Measurements from ENCODE around the gene BCOR.

BCOR gene

DNA sequence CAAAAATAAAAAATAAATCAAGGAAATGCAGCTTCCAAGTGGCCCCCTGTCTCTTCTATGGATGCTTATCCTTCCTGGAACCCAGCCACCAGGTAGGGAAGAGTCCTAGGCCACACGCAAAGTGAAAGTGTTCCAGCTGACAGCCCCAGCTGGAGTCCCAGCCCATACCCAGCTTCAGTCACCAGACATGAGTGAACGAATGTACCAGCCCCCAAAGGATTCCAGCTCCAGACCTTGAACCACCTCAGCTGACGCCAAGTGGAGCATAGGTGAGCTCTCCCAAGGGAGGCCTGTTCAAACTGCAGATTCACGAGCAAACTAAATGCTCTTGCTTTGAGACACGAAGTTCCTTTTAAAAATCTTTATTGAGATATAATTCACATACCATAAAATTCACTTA is 62.0 kb downstream of the BCOR start:
- DNase-seq: no peak

DNA sequence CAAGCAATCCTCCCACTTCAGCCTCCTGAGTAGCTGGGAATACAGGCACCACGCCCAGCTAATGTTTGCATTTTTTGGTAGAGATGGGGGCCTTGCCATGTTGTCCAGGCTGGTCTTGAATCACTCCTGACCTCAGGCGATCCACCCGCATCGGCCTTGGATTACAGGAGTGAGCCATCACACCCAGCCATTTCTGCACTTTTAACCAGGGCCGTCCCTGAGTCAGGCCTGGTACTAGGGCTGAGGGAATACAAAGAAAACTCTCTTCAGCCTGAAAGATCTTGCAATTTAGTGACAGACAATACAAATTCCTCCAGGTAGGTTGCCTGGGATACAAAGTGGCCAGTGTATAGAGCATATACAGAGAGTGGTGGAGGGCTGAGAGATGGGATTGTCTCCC is 65.8 kb downstream of the BCOR start:
- DNase-seq: no peak

DNA sequence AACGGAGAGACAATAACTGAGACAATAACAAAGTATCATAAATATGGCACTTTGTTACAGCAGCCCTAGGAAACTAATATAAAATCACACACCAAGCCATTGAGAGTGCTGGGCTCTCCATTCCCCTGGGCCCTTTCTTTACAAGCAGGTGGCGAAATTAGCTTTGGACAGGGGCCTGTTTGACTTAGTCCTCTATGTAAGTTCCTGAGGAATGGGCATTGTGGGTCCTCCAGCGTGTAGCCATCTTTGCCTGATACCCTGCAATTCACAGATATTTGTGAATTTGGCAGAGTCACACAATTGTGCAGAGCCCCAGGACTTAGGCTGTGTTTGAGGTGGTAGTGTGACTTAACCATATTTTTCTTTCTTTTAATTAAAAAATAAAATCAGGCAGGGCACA is 67.6 kb downstream of the BCOR start:
- DNase-seq: no peak

DNA sequence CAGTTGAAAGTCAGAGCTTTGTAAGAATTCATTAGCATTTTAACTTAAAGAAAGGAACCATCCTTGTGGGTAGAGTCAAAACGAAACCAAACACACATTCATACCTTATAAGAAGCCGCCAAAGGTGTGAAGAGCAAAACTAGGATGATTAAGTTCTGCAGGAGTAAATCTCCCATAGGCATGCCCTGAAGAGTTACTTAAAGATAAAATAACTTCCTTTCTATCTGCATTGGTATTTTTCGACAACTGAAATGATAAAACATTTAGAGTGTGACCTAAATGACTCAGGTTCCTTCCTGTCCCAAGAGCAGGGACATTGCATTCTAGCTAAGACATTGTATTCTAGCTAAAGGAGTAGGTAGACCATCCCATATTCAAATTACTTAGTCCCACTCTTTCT is 75.3 kb downstream of the BCOR start:
- no peak for DNase-seq

DNA sequence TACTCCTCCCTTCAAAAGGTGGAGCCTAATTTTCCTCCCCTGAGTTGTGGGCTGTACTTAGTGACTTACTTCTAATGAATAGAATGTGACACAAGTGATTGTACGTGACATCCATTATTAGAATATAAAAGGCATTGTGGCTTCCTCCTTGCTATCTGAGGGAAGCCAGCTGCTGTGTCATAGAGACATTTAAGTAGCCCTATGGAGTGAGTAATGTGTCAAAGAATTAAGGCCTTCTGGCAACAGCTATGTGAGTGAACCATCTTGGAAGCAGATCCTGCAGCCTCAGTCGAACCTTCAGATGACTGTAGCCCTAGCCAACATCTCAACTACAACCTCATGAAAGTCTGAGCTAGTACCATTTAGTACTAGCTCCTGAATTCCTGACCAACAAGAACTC is 76.1 kb downstream of the BCOR start:
- no peak for DNase-seq

DNA sequence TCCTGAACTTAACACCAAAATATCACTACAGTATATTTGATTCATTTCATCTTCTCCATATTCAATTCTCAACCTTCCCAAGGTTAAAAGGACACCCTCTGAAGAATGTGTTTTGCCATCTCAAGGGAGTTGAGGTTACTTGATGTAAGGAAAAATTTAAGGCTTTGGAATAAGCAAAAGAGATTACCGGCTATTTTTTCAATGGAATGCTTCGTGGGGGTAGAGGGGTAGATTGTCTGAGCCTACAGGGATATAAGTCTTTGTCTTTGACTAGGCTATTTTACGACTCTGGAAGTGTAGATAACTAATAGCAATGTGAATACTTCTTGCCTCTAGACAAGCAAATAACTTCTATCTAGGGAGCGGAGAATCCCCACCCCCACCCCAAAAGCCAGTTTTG is 78.2 kb downstream of the BCOR start:
- no peak for DNase-seq

DNA sequence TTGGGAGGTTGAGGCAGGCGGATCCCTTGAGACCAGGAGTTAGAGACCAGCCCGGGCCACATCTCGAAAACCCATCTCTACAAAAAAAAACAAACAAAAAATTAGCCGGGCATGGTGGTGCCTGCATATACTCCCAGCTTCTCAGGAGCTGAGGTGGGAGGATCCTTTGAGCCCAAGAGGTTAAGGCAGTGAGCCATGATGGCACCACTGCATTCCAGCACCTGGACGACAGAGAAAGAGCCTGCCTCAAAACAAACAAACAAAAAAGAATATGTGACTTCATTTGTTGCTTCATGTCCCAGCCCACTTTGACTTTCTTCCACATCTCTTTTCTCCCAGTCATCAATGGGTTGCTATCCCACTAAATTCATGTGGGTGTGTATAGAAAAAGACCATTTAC is 79.7 kb downstream of the BCOR start:
- no peak for DNase-seq

DNA sequence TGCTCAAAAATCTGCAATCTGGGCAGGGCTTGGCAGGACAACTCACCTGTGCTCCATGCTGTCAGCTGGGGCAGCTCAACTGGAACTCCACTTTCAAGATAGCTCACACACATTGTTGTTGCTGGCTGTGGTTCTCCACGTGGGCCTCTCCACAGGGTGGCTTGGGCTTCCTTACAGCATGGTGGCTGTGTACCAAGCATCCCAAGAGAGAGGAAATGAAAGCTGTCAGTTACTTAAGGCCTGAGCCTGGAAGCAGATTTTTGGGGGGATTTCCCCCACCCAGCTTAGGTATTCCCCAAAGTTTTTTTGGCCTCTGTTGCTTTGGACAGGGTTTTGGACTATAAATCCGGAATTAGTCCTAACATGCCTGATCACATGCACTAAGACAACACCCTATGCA is 81.0 kb downstream of the BCOR start:
- DNase-seq: no peak

DNA sequence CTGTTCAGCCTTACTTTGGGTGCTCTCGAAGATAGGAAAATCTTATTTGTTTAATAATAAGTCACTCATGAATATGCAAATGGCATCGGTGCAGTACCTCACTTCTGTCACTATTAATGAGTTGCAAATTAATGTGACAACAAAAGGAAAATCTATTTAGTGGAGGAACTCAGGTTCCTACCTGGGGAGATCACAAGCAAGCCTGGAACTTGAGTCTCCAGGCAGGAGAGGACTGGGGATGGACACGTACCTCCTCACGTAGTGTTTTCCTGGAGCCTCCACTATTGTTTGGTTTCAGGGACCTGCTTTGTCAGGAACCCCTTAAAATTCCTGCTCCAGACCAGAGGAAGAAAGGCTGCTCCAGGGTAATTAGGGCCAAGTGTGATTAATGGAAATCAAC is 82.1 kb downstream of the BCOR start:
- no peak for DNase-seq

DNA sequence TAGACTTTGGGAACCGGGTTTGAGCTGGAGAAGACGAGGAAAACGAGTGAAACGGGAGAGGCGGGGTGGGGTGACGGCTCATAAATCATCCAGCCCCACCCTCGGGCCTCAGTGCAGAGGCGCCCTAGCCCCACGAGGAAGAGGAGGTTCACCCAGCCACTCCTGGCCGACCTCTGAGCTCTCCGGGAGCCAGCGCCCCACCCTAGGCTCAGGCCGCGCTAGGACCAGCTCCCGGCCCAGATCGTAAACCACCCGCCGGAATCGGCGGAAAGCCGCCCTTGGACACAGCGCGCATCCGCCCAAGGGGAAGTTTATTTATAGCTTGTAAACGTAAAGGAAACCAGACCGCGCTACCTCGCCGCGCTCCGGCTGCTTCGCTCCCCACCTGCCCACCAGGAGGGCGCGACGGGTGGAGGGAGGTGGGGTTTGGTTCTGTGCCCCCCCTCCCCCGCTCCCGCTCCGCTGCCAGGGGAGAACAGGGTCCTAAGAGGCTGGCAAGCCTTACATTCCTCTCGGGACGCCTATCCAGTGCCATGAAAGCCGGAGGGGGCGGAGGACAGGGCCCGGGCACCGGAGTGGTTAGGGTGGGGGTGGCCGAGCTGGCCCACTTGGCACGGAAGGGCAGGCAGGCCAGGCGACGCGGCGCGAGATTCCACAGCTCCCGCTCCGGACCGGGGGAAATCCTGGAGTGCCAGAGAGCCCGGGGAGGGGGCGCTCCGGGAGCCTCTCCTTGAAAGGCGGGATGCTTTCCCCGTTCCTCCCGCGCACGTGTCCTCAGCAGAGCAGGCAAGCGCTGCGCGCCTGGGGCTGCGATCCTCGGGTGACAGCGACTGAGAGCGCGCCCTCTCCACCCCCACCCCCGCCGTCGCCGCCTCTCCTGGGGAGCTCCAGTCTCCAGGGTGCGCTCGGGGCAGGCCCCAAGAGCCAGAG is 84.2 kb downstream of the BCOR start:
- peak in 35 of 51 donors; percentile 4 to 84 (median 44) for DNase-seq

DNA sequence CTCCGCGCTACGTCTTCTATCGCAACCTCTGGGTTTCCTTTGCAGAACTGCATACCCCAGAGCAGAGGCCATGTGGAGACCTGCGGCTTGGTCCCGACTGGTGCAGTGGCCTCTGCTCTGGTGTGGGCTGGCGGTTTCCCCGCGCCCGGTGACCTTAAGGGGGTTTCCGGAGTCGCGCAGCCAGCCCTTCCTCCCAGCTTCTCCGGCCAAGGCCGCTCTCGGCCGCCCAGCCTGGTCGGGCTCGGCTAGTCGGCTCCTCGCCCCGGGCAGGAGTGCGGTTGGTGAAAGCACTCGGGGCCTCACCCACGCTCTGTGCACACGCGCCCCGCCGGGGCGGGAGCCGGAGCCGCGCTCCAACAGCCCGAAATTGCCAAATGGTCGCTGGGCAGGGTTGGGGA is 84.9 kb downstream of the BCOR start:
- DNase-seq: peak in 3 of 51 donors; percentile 5 to 21 (median 16)

DNA sequence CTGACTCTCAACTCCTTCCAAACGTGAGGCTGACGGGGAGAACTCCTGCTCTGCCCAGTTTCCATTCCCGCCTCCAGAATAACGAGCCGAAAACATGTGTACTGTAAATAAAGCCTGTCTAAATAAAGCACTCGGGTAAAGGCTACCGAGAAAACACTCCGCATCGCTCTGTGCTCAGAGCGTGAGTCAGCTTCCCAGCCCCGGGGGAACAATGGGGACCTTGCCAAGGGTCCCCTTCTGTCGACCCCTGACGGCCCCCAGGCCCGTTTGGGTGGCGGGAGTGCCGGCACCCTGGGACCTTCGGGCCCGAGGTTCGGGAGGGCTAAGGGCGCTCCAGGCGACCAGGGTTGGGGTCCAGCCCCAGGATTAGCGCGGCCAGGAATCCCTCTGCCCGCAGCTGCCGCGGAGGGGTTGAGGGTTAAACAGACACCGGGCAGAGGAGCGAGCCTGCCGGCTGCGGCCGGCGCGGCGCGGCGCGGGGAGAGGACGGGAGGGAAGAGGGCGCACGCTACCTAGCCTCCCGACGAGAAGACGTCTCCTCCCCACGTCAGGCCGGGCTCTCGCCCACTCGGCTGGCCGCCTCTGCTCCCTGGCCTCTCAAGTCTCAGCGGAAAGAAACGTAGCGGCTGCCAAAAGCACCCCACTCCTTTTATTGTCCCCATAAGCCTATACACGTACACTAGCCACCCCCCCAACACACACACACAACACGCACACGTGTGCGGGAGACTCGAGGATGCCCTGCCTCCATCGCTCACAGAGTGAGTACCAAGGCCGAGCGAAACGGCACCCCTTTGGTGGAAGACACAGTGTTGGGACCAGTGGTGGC is 85.5 kb downstream of the BCOR start:
- DNase-seq: peak in 2 of 51 donors; percentile 1 to 12

DNA sequence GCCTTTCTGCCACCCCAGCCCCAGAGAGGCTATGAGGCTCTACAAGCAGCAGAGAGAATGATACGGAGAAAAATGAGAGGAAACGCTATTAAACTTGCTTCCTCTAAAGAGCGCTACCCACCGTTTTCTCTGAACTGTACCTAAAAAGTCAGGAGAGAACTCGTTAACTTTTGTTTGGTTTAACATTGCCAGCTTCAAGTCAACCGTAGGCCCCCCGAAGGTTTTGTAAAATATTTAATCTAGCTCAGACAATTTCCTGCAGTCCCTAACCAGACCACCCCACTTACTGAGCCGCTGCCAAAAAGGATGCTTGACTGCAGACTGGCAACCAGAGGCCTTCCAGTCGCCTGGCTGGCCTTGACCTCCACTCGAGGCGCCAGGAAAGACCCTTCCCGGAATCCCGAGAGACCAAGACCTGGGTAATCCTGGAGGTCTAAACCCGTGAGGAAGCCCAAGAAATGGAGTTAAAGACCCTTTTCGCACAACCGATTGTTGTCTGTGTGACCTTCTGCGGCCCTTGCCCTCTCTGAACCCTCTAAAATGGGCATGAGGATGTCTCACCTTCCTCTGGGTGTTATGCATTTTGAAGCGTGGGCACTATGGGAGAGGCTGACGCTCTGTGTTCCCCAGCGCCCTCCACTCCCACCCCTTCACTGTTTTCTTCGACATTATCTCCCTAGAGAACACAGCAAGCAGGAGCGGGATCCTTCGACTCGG is 86.3 kb downstream of the BCOR start:
- no peak for DNase-seq

DNA sequence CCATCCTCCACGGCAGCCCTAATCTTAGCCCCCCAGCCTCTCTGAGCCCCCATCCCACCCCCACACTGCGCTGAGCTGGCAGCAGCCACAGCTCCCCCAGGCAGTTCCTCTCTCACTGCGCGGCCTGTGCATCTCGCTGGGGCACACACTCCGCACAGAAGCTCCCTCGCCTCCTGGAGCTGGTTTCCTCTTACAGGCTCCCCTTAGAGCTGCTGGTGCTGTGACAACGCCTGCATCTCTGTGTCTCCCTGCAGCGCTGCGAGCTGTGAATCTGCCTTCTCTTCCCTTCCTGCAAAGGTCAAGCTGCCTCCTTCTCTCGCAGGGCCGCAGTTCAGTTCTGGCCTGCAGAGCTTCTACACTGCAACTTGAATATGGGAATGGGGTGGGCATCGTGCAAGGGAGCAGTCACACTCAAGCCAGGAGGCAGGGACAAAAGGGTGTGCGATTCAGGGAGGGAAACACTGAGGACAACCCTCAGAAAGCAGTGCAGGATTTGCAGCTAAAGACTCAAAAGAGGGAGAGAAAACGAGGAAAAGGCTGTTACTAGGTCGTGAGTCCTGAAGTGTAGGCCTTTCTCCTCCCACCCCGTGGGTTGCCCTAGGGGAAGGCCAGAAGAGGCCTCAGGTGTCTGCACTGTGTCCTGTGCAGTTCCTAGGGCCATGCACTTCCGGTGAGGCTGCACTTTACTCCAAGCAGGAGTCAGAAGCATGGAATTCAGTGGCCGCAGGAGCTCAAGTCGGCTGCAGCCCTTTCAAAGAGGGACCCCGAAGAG is 87.0 kb downstream of the BCOR start:
- DNase-seq: peak in 2 of 51 donors; percentile 1 to 4

DNA sequence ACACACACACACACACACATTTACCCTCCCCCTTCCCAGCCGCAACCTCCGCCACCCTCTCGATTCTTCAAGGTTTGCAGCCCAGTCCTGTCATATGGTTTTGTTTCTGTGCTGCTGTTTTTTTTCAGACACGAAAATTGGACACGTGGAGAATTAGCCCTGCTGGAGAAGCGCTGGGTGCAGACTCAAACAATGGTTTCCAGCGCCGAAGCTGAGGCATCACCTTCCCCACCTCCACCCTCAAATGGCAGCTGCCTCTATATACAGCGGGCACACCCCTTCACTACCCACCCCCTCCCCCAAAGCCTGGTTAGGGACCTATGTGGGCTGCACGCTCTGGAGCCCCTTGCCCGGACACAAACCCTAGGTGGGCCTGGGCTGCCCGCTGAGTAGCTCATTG is 87.9 kb downstream of the BCOR start:
- DNase-seq: no peak

DNA sequence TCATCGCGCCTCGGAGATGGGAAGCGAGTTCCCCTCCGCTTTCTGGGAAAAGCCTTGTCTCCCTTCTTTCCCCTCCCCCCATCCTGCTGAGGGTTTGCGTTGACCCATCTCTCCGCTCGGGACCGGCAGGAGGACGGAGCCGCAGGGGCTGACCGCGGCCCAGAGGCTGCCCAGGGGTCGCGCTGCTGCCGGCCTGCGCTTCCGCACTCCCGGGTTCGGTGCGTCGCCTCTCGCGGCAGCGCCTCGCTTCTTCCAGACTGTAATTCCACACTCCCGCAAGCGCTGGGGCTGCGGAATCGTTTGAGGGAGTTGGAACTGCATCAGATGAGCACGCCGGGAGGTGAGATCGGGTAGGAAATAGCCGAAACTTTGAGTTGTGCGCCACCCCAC is 88.3 kb downstream of the BCOR start:
- DNase-seq: peak in 1 of 51 donors; percentile 1

DNA sequence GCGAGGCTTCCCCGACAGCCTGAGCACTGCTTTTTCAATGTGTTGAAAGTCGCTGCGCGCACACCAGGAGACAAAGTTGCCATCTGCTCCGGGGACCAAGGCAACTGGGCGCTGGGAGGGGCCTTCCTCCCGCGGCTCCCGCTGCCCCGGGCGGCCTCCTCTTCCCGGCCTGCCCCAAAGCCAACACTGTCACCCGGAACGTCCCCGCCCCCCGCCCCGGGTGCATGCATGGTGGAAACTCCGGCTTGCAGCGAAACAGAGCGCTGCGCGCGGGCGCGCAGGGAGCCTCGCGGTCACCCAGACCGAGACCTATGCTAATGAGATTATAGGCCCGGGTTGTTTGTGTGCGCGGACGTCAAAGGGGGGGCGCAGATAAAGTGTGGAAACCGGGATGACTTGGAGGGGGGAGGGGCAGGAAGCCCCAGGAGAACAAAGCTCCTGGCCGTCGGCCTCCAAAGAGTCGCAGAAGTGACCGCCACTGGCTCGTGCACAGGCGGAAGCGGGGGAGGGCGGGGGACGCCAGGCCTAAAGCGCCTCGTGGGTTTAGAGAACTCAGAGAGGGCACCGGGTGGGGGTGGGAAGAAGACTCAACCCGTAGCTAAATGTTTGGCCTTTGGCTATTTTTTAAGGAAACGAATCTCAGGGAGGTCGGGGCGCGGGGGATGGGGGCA is 88.8 kb downstream of the BCOR start:
- DNase-seq: peak in 20 of 51 donors; percentile 0 to 30 (median 9)

DNA sequence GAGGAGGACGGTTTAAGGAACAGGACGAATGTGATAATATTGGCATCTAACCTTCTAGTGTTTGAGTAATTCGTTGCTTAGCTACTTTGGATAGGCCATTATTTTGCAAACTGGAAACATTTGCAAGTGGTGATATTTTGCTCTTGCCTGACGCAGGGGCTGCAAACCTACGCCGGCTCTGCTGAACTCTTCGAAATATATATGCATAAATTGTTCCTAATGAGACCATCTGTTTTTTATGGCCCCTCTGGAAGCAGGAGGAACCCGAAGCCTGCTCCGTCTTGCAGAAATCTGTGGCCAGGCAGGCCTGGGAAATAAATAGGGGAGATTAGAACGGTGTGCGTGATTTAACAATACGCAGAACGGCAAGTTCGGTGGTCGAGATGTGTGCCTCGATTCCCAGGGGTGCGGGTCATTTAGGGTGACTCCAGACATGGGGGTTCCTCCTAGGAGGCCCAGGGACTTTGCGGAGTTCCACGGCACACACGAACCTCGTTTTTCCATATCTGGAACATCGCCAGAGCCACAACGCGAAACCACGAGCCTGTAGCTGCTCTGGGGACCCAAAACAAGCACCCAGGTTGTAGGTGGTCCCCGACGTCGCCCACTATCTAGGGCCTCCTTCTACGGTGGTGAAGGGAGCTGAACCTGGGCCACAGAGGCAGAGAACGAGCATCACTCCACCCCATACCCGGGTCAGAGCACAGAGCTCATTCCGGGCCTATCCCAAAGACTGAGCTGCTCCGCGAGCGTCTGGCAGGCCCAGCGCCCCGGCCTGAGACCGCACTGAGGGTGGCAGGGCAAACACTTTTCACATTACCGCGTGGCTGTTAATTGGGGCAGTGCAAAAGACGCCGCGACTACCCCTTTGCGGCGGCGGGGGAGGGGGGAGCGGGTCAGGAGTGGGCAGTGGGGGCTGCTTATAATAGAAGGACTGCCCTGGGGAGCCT is 89.7 kb downstream of the BCOR start:
- no peak for DNase-seq

DNA sequence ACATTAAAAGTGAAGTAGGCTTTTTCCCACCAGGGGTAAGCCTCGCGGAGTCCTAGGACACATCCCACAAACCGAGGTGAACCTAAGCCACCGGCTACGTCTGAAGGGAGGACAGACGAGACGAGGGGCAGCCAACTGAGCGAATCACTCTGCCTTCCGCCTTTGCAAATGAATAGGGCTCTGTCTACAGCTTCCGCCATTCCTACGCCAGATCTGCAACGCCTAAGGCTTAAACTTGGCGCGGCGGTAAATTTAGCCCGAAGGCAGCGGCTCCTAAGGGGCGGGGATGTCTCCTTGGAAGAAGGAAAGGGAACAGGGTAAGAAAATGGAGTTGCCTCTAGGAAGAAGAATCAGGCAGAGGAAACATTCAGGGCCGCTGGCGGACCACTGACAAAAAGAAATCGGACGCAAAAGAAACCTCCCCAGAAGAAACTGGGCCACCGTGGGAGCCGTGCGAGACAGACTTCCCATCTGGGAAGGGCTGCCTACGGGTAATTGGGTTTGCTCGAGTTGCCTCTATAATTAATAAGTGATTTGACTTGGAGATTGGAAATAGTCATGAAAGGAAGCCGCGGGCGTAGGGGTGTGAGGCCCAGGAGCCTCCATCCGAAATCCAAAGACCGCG is 90.5 kb downstream of the BCOR start:
- no peak for DNase-seq

Data from hypothalamus (tissue), 51 donors.